ENCODE data around the gene TOPAZ1.
A peak's percentile ranks its signal among the peaks of the same experiment; 100 is the strongest.

TOPAZ1 gene

GRCh38 chr3:44248152-44248551 lies 6.5 kb downstream of the TOPAZ1 start:
- no peak for DNase-seq

GRCh38 chr3:44252332-44252959 lies 10.8 kb downstream of the TOPAZ1 start:
- no peak for DNase-seq

DNA sequence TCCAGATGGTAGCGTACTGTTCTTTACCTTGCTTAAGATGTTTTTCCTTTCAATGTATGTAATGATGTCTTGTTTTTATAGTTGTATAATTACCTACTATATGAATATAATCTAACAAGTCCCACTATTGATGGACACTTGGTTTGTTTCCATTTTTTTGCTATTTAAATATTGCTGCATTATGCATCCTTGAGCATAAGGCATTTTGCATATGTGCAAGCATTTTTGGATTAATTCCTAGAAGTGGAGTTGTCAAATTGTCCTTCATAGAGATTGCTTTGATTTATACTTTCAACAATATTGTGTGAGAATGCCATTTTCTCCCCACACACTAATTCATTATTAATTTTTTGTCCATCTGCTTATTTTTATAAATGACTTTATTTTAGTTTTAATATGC lies 17.7 kb downstream of the TOPAZ1 start:
- DNase-seq, result no peak

GRCh38 chr3:44264146-44264545 lies 22.5 kb downstream of the TOPAZ1 start:
- no peak for DNase-seq

DNA sequence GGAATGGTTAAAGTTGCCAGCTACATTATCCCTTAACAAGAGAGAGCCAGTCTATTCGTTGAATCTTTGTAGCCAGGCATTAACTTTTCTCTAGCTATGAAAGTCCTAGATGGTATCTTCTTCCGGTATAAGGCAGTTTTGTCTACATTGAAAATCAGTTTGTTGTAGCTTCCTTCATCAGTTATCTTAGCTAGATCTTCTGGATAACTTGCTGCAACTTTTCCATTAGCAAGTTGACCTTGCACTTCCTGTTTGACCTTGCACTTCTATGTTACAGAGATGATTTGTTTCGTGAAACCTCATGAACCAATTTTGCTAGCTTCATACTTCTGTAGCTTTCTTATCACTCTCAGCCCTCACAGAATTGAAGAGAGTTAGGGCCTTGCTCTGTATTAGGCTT lies 24.1 kb downstream of the TOPAZ1 start:
- no peak for DNase-seq

GRCh38 chr3:44272191-44272590 lies 30.5 kb downstream of the TOPAZ1 start:
- no peak for DNase-seq

- DNase-seq, result no peak
These were observed 36.2 kb downstream of the TOPAZ1 start for GRCh38 chr3:44277925-44278324.

GRCh38 chr3:44280077-44280476 lies 38.4 kb downstream of the TOPAZ1 start:
- no peak for DNase-seq

DNA sequence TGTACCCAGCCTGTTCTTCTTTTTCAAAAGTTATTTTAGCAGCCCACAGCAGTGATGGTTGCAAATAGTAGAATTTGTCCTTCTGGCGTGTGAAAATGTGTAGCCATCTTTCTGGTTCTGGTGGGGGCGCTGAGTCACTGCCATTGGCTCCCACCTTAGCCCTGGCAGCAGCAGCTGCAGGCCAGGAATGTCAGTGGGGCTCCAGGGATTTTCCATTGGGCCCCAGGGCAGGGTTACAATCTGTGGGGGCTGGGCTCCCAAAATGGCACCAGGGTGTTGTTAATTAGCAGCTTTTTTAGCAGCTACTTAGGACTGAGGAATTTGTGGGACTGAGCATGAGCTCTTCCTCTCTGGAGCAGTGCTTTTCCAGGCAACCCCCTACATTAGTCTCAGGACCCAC lies 38.9 kb downstream of the TOPAZ1 start:
- DNase-seq, result no peak

GRCh38 chr3:44284949-44285348 lies 43.3 kb downstream of the TOPAZ1 start:
- DNase-seq, result no peak

DNA sequence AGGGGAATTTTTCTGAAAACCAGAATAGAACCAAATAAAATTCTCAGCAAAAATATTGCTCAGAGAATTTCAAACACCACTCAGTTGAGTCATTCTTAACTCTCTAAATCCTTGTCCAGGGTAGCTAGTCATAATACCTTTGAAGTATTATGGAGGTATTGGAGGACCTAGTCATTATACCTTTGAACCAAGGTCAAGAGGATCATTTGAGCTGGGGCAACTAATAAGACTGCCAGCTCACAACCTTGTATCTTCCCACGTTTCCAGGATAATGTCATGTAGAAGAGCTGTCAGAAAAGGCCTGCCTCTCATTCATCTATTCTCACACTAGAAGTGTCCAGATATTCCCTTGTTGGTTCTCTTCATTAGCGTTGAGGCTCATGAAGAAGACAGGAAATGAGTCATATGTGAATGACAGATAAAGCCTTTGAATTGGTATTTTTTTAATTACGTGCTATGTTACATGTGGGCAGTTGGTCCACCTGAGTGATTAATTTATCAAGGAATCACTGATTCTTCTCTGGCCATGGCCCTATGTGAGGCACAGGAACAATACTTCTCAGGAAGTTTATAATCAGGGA lies 48.3 kb downstream of the TOPAZ1 start:
- no peak for DNase-seq

GRCh38 chr3:44292276-44292675 lies 50.6 kb downstream of the TOPAZ1 start:
- no peak for DNase-seq

DNA sequence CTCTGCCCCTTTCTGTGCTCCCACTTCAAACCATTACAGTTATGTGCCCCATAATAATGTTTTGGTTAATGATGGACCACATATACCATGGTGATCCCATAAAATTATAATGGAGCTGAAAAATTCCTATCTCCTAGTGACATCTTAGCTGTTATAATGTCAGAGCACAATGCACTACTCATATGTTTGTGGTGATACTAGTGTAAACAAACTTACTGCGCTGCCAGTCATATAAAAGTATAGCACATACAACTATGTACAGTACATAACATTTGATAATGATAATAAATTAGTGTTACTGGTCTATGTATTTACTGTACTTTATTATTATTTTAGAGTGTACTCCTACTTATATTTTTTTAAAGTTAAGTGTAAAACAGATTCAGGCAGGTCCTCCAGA lies 51.3 kb downstream of the TOPAZ1 start:
- DNase-seq, result no peak

DNA sequence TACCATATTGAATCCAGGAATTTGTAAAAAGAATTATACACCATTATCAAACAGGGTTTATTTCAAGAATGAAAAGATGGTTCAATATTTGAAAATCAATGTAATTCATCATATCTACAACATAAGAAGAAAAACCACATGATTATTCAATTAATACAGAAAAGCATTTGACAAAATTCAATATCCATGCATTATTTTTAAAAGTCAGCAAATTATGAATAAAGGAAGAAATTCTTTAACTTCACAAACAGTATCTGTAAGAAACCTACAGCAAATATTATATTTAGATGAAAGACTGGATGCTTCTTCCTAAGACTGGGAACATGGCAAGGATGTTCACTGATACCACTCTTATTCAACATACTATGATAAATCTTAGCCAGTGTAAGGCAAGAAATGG lies 55.6 kb downstream of the TOPAZ1 start:
- DNase-seq, result no peak

DNA sequence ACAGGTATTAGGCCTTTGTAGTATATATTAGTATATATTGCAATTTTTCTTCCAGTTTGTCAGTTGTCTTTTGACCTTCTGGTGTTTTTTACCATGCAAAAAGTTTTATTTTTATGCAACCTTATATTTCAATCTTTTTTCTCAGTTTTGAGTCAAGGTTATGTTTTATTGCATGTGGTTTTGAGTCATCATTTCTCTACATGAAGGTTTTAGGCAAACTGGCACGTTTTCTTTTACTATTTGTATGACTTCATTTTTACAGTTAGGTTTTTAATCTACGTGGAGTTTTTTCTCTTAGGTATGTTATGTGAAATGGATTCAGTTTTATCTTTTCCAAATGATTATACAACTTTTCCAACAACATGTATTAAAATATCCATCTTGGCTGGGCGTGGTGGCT lies 60.1 kb downstream of the TOPAZ1 start:
- DNase-seq, result no peak

GRCh38 chr3:44309500-44309899 lies 67.8 kb downstream of the TOPAZ1 start:
- no peak for DNase-seq

- peak; percentile 72 for DNase-seq
These were observed 77.2 kb downstream of the TOPAZ1 start for GRCh38 chr3:44318891-44319311.

- DNase-seq, result no peak
These were observed 79.6 kb downstream of the TOPAZ1 start for GRCh38 chr3:44321335-44321734.

- peak; percentile 45 for DNase-seq
These were observed 81.8 kb downstream of the TOPAZ1 start for GRCh38 chr3:44323341-44323955.

DNA sequence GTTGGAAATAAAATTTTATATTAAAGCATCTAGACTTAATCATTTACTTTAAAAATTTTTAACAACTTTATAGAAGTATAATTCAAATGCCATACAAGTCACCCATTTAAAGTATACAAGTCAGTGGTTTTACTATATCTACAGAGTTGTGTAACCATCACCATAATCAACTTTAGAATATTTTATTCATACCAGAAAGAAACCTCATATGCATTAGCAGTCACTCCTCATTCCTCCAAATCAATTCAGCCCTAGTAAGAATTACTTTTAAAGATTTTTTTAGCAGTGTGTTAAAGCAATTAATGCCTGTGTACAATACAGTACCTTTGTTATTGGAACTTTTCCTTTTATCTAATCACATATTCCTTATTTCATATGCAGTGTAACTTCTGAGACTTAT lies 82.9 kb downstream of the TOPAZ1 start:
- DNase-seq, result no peak

DNA sequence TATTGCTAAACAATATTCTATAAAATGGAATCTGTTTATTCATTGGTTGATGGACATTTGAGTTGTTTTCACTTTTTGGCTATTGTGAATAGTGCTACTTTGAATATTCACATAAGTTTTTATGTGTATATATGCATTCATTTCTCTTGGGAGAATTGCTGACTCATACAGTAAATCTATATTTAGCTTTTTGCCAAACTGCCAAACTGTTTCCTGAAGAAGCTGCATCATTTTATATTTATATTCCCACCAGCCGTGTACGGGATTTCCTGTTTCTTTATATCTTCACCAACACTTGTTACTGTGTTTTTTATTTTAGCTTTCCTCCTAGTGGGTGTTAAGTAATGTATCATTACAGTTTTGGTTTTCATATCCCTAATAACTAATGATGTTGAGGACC lies 84.3 kb downstream of the TOPAZ1 start:
- DNase-seq, result no peak

- no peak for DNase-seq
These were observed 84.8 kb downstream of the TOPAZ1 start for GRCh38 chr3:44326515-44326914.

GRCh38 chr3:44329946-44330345 lies 88.3 kb downstream of the TOPAZ1 start:
- no peak for DNase-seq

DNA sequence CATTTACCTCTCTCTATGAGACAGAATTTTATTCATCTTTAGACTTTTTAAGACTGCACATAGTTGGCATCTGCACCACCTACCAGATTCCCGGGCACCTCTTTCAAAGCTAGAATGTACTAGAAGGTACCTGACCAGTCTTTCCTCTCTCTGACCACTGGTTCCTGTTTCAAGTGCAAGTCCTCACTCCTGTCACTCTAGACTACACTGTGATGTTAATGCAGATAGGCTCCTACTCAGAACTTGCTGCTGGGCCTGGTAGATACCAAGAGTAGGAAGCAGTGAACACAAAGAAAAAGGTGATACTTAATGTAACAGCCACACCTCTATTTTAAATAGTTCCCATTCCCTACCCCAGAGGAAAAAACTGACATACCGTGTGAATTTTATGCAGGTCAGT lies 88.8 kb downstream of the TOPAZ1 start:
- no peak for DNase-seq

DNA sequence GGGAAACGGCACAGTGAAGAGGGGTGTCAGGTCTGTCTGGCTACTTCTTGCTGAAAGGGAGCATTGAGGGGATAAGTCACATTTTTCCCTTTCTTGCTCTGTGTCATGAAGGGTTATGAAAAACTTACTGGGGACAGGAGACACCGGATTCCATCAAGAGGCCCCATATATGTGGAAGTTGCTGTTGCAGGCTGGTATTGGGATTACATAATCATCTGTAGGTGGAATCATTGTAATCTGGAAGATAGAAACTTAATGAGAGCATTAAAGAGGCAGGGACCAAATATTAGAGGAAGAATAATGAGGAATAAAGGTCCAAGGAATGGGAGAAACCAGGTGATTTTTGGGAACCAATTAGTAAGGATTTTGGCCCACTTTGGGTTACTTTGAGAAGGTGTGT lies 92.6 kb downstream of the TOPAZ1 start:
- no peak for DNase-seq

Measured in GDM1 (cell line).